ENCODE results near the gene PCGF1. TPM values are rescaled to one million over a fixed set of nuclear protein-coding genes. Genes with fewer than 3 reads are reported as not detected.

PCGF1 gene
- total RNA-seq, 1 experiment from 2014 or later: 28.1 TPM

GRCh38 chr2:74529357-74530238 is 22.1 kb upstream of the PCGF1 start, which contains the start of the genes AUP1 and HTRA2:
AUP1 (minus strand) TSS chr2:74529706; CDS start chr2:74529629, 77 bp downstream.
HTRA2 (plus strand) TSS chr2:74529933; CDS start chr2:74530007, 74 bp downstream.
- Mint-ChIP-seq H3K27me3 (ENCODE audit: low read depth) (peaks cover 3% of the 10 kb centered on the region), H3K36me3 (ENCODE audit: insufficient read depth in 1 of 3, low read depth in 3 of 3) (peaks cover 30 to 63% (median 47%) of the 10 kb centered on the region in 3 experiments), H3K4me1 (peaks cover 17 to 22% of the 10 kb centered on the region in 2 experiments), H3K9me3 (no peaks in the 10 kb centered on the region; a peak in 1 of 5 replicates), H3K27ac (peak within 1 kb of the TSS; percentile 79 to 97 (median 93)), H3K4me3 (peak within 1 kb of the TSS; percentile 98 to 99)
- peak within 1 kb of the TSS; percentile 86 for H3K9ac ChIP-seq (ENCODE audit: extremely low read depth, insufficient read length, low read length)
- peaks cover 4% of the 10 kb centered on the region for H3K79me1 ChIP-seq (ENCODE audit: insufficient read depth, low read depth, low read length, poor library complexity, severe bottlenecking)
- peak within 1 kb of the TSS; percentile 84 for H3K14ac ChIP-seq (ENCODE audit: insufficient read depth, low read length)
- no peak within 1 kb of the TSS for H2BK15ac ChIP-seq (ENCODE audit: low read depth, low read length)
- H3K56ac ChIP-seq (ENCODE audit: insufficient read length, low read depth, low read length): no peak within 1 kb of the TSS
- no peak within 1 kb of the TSS for H3K27ac ChIP-seq (ENCODE audit: insufficient read length, low read depth, low read length)
- no peak within 1 kb of the TSS for H2AFZ ChIP-seq (ENCODE audit: low read length)
- H3K9me3 ChIP-seq (ENCODE audit: control insufficient read depth, low read depth, low read length): no peaks in the 10 kb centered on the region
- no peak within 1 kb of the TSS for H4K8ac ChIP-seq (replicated peaks; ENCODE audit: insufficient read length, low read depth, low read length)
- peak; percentile 99 for DNase-seq
- H3K23ac ChIP-seq (ENCODE audit: insufficient read length, low read depth, low read length): no peak within 1 kb of the TSS
- no peak within 1 kb of the TSS for H2BK120ac ChIP-seq (ENCODE audit: low read depth, low read length, poor library complexity, severe bottlenecking)
- no peaks in the 10 kb centered on the region for H4K20me1 ChIP-seq (ENCODE audit: control insufficient read depth, insufficient read depth, insufficient read length)
- H4K5ac ChIP-seq (ENCODE audit: insufficient read length, low read depth, low read length): no peak within 1 kb of the TSS
- H3K27me3 ChIP-seq (ENCODE audit: insufficient read depth, low read length): no peaks in the 10 kb centered on the region
- no peak within 1 kb of the TSS for H3K4ac ChIP-seq (ENCODE audit: low read depth, low read length)
- H2BK20ac ChIP-seq (ENCODE audit: low read depth, low read length, poor library complexity, severe bottlenecking): no peak within 1 kb of the TSS
- peaks cover 15% of the 10 kb centered on the region for H3K23me2 ChIP-seq (ENCODE audit: insufficient read length, low read depth, low read length, poor library complexity, severe bottlenecking)
- WGBS (ENCODE audit: extremely low coverage, insufficient read length, low lambda C conversion rate): no CpG with 5 or more reads among the region's 87 CpGs
- no peak within 1 kb of the TSS for H2BK12ac ChIP-seq (ENCODE audit: insufficient read length, low read depth, low read length)
- TF ChIP-seq CTCF (conservative IDR thresholded peaks at IDR 0.05): no peak
- peak within 1 kb of the TSS; percentile 84 for H3K18ac ChIP-seq (ENCODE audit: insufficient read length, low read depth, low read length)
- H3K79me2 ChIP-seq (ENCODE audit: insufficient read depth, low read length): peaks cover 4% of the 10 kb centered on the region; the same call in 1 of the 2 replicates
- H2BK5ac ChIP-seq (ENCODE audit: insufficient read length, low read length): no peak within 1 kb of the TSS
- no peak within 1 kb of the TSS for H3T11ph ChIP-seq (ENCODE audit: low read length)
- H4K91ac ChIP-seq (ENCODE audit: insufficient read length, low read depth, low read length): no peak within 1 kb of the TSS
- peak within 1 kb of the TSS; percentile 83 for H3K4me2 ChIP-seq (ENCODE audit: insufficient read depth, insufficient read length, low read length)
- H3K4me1 ChIP-seq (ENCODE audit: insufficient read depth, low read length): peaks cover 4% of the 10 kb centered on the region; the same call in 1 of the 2 replicates
- no peak within 1 kb of the TSS for H2AK5ac ChIP-seq (ENCODE audit: insufficient read length, low read length)

All from H9 (cell line).